ENCODE data around the gene CUX1.

CUX1 gene

GRCh38 chr7:102054158-102054557 is 236.7 kb downstream of the CUX1 start:
- DNase-seq = no peak

DNA sequence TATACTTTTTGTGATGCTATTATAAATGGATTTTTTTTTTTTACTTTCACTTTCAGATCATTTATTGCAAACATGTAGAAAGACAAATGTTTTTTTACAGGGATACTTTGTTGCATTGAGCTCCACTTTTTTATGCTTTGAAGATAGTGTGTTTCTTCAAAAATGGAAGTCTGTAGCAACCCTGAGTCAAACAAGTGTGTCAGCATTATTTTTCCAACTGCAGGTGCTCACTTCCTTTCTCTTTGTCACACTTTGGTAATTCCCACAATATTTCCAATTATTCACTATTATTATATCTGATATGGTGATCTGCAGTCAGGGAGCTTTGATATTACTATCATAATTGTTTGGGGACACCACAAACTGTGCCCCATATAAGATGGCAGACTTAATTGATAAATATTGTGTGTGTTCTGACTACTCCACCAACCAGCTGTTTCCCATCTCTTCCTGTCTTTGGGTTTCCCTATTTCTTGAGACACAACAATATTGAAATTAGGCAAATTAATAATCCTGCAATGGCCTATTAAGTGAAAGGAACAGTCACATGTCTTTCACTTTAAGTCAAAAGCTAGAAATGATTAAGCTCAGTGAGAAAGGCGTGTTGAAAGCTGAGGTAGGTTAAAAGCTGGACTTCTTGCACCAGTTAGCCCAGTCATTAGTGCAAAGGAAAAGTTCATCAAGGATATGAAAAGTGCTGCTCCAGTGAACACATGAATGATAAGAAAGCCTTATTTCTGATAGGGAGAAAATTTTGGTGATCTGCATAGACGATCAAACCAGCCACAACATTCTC is 238.0 kb downstream of the CUX1 start:
- DNase-seq = no peak

DNA sequence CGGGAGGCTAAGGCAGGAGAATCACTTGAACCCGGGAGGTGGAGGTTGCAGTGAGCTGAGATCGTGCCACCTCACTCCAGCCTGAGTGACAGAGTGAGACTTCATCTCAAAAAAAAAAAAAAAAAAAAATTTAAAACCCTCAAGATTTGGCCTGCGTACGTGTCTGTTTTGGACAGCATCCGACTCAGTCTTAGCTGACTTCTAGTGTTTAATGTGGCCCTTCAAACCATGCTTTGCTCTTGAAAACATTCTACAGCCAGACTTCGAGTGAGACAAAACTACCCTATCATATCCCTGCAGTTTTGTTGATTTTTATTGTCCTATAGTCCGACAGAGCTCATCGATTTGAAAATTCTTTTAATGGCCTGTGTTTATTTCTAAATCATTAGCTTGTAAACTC is 242.1 kb downstream of the CUX1 start:
- no peak for DNase-seq

DNA sequence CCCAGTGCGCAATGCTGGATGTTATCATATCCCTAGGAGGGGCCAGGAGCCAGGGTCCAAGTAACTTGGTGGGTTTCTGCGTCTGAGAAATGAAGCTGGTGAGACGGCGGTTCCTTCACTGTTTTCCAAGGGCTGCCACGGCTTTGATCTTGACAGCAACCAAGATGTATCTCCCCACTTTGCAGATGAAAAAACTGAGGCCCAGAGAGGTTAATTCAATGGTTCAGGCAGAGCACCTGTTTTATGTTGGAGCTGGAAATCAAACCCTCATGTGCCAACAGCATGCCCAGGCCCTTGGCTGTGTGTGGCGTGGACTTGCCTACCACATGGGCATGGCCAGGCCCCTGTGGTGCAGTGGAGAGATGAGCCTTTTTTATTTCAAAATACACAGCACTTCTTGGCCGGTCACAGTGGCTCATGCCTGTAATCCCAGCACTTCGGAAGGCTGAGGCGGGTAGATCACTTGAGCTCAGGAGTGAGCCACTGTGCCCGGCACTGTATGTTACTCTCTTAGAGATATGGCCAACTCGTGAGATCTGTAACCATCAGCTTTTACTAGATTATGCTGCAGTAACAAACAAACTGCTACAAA is 244.0 kb downstream of the CUX1 start:
- DNase-seq = no peak

DNA sequence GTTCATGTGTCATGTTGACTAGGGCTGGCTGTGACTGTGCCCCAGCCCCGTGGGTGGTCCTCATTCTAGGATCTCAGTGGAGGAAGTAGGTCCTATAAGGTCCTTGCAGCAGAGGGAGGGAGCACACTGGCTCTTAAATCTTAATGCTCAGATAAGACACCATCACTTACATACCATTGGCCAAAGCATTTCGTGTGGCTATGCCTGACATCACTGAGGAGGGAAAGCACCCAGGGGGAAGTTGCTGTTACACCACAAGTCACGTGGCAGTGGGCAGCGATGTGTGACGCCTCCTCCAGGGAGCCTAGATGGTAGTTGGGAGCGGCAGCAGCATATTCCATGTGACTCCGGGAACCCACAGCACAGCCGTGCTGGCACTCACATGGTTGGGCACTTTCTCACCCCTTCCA is 244.6 kb downstream of the CUX1 start:
- DNase-seq = no peak

- no peak for DNase-seq
Observed at GRCh38 chr7:102063690-102064180, 246.3 kb downstream of the CUX1 start.

DNA sequence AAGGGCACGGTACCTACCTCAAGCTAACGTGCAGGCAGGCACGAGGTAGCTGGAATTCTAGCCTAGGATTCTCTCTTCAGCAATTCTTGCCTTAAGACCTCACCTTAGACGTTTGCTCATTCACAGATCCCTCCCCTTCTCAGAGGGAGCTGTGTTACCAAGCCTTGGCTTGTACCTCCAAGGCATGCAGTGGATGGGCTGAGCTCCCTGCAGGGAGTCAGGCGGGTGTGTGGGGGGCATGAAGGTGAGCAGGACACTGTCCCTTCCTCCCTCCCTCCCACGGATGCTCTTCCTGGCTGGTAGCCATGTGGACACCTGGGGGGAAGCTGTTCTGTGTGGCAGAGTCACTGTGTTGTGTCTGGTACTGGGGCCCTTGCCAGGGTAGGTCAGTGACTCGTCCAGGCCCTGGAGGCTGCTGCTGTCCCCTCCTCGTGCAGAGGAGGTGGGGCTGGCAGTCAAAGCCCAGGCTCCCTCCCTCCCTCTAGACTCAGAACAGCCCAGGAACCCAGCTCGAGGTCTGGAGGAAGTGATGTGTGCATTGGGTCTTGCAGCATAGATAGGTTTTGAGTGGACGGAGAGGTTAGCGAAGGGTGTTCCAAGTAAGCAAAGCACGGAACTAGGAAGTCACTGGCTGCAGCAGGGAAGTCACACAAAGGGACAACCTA is 247.1 kb downstream of the CUX1 start:
- no peak for DNase-seq

DNA sequence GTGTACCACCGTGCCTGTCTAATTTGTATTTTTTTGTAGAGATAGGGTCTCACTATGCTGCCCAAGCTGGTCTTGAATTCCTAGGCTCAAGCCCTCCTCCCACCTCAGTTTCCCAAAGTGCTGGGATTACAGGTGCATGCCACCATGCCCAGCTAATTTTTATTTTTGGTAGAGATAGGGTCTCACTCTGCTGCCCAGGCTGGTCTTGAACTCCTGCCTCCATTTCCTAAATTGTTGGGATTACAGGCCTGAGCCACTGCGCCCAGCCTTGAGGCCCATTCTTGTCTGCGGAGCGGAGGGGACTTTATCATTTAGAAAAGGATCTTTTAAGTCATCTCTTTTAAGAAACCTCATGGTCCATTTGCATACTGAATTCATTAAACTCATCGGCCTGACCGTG is 247.8 kb downstream of the CUX1 start:
- no peak for DNase-seq

- DNase-seq = no peak
Observed at GRCh38 chr7:102066476-102066875, 249.1 kb downstream of the CUX1 start.

GRCh38 chr7:102068846-102069245 is 251.4 kb downstream of the CUX1 start:
- no peak for DNase-seq

DNA sequence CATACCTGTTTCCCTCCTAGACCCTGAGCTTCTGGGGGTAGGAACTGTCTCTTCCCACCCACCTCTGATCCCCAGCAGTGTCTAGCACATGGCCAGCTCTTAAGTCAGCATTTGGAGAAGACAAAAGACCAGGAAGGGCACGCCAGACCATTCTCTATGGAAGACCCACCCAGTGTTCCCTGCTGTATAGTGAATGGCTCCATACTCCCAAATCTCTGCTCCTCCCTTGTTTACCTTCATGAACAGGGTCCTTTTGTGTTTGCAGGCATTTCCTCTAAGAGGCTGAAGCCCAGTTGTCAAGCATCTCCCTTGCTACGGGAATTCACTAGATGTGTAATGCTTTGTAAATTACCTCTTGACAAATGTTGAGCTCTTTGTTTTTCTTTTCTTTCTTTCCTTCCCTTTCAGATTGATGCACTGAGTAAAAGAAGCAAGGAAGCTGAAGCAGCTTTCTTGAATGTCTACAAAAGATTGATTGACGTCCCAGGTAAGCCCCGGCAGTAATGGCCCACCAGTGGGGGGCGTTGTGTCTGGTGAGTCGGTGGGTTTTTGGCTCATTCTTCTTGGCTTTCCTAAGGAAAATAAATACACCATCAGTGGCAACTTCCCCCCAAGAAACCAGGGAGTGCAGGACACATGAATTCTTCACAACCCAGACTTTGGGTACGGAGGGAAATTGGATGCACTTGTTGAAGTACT is 252.7 kb downstream of the CUX1 start:
- DNase-seq = no peak

- DNase-seq = no peak
Observed at GRCh38 chr7:102072003-102072402, 254.6 kb downstream of the CUX1 start.

- no peak for DNase-seq
Observed at GRCh38 chr7:102072636-102073209, 255.3 kb downstream of the CUX1 start.

- no peak for DNase-seq
Observed at GRCh38 chr7:102073931-102074880, 256.8 kb downstream of the CUX1 start.

DNA sequence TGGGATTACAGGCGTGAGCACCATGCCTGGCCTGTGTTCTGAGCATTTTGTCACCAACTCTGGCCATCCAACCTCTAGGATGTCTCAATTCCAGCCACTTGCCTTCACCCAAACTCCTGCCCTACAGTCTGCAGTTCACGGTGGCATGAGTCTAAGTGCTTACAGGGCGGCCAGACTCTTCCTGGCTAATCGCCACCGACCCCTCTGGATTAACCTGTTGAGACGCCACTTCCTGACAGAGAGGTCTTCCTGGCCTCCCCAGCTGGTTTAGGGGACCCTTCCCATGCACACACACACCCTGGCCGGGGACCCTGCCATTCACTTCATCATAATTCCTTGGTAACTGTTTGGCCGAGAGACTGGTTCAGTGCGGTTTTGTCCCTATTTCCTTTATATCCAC is 257.7 kb downstream of the CUX1 start:
- no peak for DNase-seq

DNA sequence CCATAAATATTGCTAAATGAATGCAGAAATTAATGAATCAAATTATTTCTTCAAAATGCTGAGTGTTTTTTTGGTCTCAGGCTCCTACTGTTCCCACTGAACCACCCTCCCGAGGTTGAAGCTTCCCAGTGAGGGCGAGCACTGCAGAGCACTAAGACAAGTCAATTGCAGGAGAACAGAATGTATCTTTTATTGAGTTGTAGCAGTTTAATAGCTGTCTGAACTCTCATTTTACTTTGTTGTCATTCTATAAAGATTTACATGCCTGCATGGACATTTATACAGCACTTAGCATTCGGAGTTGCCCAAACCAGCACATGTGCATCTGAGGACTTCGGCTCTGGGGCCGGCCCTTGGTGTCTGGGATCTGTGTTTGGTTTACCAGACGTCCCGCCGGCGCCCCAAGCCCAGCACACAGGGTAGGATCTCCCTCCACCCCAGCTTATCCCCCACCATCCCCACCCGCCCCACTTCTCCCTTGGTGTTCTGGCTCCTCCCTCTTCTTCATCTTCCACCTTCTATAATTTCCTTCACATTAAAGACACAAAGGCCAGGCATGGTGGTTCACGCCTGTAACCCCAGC is 258.2 kb downstream of the CUX1 start:
- DNase-seq = no peak

DNA sequence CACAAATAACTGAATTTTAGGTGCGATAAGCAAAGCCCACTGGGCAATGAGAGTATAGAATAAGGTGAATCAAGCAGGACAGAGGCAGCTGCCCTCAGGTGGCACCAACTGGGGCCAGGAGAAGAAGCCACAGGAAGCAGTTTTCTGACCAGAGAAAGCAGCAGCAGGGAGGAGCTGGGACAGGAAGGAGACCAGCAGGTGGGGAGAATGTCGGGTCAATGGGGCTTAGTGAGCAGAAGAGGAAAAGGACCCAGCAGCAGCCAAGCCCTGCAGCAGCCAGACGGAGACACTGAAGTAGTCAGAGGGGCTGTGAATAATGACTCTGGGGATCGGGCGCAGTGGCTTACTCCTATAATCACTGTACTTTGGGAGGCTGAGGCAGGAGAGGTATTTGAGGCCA is 259.7 kb downstream of the CUX1 start:
- DNase-seq = no peak

GRCh38 chr7:102079140-102080018 is 262.0 kb downstream of the CUX1 start:
- DNase-seq = no peak

- no peak for DNase-seq
Observed at GRCh38 chr7:102080019-102080433, 262.6 kb downstream of the CUX1 start.

Data from GOT3 (cell line).